Jurkat, Clone E6-1 (cell line): Measurements from ENCODE around the gene PLOD2.

Experiments
- DNase-seq: peaks from one replicate; pipeline ENCODE4 v3.0.0-alpha.2; 2011; ENCODE audit warnings: low read depth, low spot score
- H3K4me3 ChIP-seq: 2 replicates; pipeline ENCODE4 v1.5.1; 2011; ENCODE audit warnings: mild to moderate bottlenecking, low read length, control low read depth, moderate library complexity

PLOD2 gene

DNA sequence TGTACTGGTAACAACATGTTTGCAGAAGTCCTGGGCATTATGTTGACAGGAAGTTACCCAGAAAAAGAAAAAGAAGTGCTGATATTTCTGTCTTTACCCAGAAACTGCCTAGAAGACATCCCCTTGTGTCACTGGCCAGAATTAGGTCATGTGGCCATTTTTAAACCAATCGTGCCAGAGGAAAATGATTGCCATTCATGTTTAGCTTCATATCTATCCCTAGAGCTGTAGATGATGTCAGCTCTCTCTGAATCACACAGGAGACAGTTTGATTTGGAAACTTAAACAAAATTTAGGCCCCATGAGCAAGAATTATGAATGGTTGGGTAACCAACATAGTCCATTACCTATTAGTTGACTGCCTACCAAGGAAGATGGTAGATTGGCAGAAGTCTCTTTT lies 8.9 kb upstream of the PLOD2 start:
- DNase-seq, result no peak
- no peak overlapping the region for H3K4me3 ChIP-seq

DNA sequence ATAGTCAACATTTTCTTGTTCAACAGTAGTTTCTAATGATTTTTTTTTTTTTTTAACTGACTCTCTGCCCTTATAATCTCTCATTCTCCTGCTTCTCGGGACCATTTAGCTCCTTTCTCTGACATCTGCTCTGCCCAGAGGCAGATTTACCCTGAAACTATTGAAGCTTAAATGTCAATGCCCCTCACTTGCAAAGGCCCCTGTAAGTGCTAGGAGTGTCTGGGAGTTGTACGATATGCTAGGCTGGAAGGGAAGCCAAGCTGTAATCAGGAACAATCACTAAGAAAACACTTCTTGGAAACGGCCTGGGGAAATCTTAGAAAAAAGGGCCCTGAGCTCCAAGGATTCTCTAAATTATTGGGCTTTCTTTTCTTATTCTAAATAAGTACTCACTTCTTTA lies 5.8 kb upstream of the PLOD2 start:
- H3K4me3 ChIP-seq, result no peak overlapping the region

DNA sequence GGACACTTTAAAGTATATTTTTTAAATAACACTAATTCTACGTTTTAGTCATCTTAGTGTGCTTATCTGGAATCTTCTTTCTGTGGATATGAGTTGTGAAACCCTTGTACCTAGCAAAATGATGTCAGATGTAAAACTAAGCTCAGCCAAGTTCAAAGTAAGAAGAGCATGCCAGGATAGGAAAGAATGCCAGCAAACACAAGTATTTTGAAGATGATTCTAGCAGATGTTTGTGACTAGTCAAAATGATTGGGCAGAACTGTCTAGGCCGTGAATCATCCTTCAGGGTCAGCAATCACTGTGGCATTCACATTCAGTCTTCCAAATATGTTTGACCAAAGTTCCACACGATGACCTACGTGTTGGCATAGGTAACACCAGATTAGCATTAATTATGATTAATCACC lies 5.4 kb upstream of the PLOD2 start:
- no peak overlapping the region for H3K4me3 ChIP-seq
- DNase-seq, result no peak

More for the DNA sequence above, 5.8 kb upstream of the PLOD2 start:
- DNase-seq, result no peak

DNA sequence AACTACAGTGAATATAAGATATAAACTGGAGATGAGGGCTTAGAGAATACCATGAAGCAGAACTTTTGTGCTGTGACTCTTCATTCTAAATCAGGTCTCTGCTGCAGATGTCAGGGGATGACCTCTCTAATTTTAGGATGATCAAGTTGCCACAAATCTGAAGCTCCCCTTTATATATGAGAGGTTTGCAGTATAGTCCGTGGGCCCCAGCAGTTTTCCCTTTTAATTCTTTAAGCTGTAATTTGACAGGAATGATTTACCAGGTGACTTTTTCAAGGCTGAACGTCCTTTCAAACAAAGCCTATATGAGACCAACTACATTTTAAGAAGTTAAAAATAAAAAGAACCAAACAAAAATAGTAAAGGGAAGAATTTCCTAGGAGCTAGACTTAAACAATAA lies 4.9 kb upstream of the PLOD2 start:
- DNase-seq, result no peak
- no peak overlapping the region for H3K4me3 ChIP-seq

DNA sequence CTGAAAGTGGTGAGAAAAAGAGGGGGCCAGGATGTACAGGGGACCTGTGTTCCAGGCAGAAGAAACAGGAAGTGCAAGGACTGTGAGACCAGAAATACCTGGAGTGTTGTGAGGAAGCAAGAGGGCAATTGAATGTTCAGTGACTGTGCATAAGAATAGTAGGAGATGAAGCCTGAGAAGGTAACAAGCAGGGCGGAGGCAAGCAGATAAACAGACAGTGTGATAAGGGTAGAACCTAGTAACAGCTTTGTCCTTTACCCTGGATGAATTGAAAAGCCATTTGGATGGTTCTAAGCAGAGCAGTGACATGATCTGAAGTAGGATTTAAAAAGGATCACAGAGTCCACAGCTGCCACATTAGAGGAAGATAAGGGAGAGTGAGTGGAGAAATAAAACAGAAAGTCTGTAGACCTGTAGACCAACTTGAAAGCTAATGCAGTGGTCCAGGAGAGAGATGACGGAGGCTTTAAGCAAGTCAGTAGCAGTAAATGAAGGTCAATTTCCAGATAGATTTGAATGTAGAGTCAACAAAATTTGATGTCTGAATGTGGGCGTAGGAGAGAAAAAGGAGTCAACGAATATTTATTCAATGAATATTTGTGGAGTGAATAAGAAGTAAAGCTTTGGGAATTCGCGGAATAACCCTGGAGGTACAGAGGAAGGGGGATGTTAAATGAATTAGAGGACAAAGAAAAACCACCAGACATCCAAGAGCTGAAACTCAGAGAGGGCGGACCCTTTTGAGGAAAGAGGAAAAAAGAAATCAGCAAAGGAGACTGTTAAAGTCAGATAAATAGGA lies 4.2 kb upstream of the PLOD2 start:
- no peak overlapping the region for H3K4me3 ChIP-seq
- DNase-seq, result no peak

- H3K4me3 ChIP-seq, result no peak overlapping the region
- no peak for DNase-seq
Measured at GRCh38 chr3:146164506-146164905, 3.5 kb upstream of the PLOD2 start.

- no peak overlapping the region for H3K4me3 ChIP-seq
- no peak for DNase-seq
Measured at GRCh38 chr3:146164071-146164470, 3.1 kb upstream of the PLOD2 start.

- DNase-seq, result no peak
- no peak overlapping the region for H3K4me3 ChIP-seq
Measured at GRCh38 chr3:146163584-146163983, 2.6 kb upstream of the PLOD2 start.

GRCh38 chr3:146162561-146162960 lies 1.6 kb upstream of the PLOD2 start:
- no peak overlapping the region for H3K4me3 ChIP-seq
- DNase-seq, result no peak

- no peak for DNase-seq
- no peak overlapping the region for H3K4me3 ChIP-seq
Measured at GRCh38 chr3:146161663-146162002, 649 bp upstream of the PLOD2 start.

GRCh38 chr3:146160321-146160963 lies 542 bp downstream of the PLOD2 start:
- H3K4me3 ChIP-seq, result no peak overlapping the region
- no peak for DNase-seq

- DNase-seq, result no peak
- H3K4me3 ChIP-seq, result no peak overlapping the region
Measured at GRCh38 chr3:146159616-146160320, 1.2 kb downstream of the PLOD2 start.

DNA sequence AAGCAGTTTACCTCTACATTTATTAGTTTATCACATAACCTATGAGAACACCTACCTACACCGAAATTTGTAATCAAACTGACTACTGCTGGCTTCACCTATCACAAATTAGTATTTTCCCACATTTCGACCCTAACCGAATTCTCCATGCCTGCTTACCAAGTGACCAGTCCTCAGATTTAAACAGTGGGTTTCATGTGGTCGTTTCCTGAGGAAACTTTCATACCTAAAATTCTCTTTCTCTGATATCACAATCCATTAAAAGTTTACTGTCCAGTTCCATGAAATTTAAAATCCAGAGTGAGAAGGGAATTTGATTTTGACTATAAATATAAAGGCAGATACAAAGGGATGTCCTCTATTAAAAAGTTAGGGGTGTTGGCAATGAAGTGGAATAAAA lies 1.9 kb downstream of the PLOD2 start:
- no peak for DNase-seq
- H3K4me3 ChIP-seq, result no peak overlapping the region

GRCh38 chr3:146157325-146158060 lies 3.5 kb downstream of the PLOD2 start:
- DNase-seq, result no peak
- no peak overlapping the region for H3K4me3 ChIP-seq

- no peak overlapping the region for H3K4me3 ChIP-seq
- DNase-seq, result no peak
Measured at GRCh38 chr3:146156666-146157314, 4.2 kb downstream of the PLOD2 start.

DNA sequence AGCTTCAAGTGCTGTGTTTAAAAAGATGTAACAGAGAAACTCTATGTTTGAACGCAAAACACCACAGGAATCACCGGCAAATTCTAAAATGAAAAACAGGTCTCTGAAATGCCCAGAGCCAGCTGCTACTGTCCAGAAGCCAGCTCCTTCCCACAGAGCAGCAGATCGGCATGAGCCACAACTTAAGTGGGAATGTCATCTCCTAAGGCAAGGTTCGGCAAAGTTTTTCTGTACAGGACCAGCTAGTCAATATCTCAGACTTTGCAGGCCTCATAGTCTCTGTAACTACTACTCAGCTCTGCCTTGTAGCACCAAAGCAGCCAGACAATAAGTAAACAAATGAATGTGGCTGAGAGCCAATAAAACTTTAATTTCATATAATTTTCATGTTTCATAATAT lies 4.9 kb downstream of the PLOD2 start:
- no peak overlapping the region for H3K4me3 ChIP-seq
- no peak for DNase-seq

DNA sequence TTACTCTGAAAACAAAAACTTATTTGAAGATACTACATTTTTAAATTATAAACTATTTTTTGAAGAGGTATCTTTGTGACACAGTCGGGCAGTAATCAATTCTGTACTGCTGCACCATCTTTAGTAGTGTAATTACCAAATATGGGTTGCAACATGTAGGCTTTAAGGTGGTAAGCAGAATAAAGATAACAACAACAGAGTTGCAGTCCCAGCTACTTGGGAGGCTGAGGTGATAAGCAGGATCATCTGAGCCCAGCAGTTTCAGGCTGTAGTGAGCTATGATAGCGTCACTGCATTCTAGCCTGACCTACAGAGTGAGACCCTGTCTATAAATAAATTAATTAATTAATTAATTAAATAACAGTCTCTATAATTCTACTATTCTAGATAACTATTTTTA lies 6.0 kb downstream of the PLOD2 start:
- no peak for DNase-seq
- H3K4me3 ChIP-seq, result no peak overlapping the region

DNA sequence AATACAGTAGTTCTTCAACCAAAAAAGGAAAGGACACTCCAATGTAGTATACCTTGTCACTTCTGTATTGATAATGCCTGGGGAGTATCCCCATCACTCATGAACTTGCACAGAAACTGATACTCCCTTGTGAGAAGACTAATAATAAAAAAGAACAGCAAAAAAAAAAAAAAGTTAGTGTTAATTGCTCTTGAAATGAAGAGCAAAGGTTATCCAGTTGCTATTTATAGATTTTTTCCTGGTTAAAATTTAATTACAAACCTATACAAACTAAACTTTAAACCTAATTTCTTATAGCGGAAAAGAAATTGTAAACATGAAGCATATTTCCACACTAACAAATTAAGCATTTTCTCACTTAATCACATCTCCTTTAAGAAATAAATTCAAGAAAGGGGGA lies 6.7 kb downstream of the PLOD2 start:
- no peak for DNase-seq
- H3K4me3 ChIP-seq, result no peak overlapping the region

- DNase-seq, result no peak
- H3K4me3 ChIP-seq, result no peak overlapping the region
Measured at GRCh38 chr3:146153429-146153828, 7.6 kb downstream of the PLOD2 start.
